Liver (tissue), 9 donors: ENCODE data around the gene CAPZB. TPM values are rescaled to one million over a fixed set of nuclear protein-coding genes. Genes with fewer than 3 reads are reported as not detected.
"Not testable (repeated sequence)": the region's sequence is repeated elsewhere in the genome, so short reads cannot be mapped to it uniquely, and the experiment has no call there.

Source experiments
- DNase-seq: peaks from one replicate; pipeline ENCODE4 v3.0.0-alpha.2; 2017; ENCODE audit warnings: low spot score
- H3K27ac ChIP-seq, 2 donors: one replicate each; pipeline ENCODE4 v1.7.0; 2013; ENCODE audit warnings: inconsistent platforms in 2 of 2, low read length in 2 of 2, control low read depth in 1 of 2, low read depth in 1 of 2, mild to moderate bottlenecking in 1 of 2
- H3K27me3 ChIP-seq, 4 donors: one replicate each; pipeline versions ENCODE4 v1.6.1 to v1.7.0; 2013; ENCODE audit warnings: low read length in 3 of 4, inconsistent platforms in 1 of 4, mild to moderate bottlenecking in 1 of 4, moderate library complexity in 1 of 4; ENCODE audit not compliant: control insufficient read depth in 4 of 4, insufficient read depth in 4 of 4
- H3K36me3 ChIP-seq, 4 donors: one replicate each; pipeline versions ENCODE4 v1.6.1 to v1.7.0; 2013; ENCODE audit warnings: low read length in 3 of 4, mild to moderate bottlenecking in 3 of 4, low read depth in 1 of 4, moderate library complexity in 1 of 4; ENCODE audit not compliant: control insufficient read depth in 4 of 4, insufficient read depth in 3 of 4
- H3K4me1 ChIP-seq, 4 donors: one replicate each; pipeline versions ENCODE4 v1.6.1 to v1.7.0; 2013; ENCODE audit warnings: low read length in 3 of 4, mild to moderate bottlenecking in 3 of 4, moderate library complexity in 1 of 4; ENCODE audit not compliant: control insufficient read depth in 4 of 4, insufficient read depth in 4 of 4
- H3K4me3 ChIP-seq, 3 donors: one replicate each; pipeline versions ENCODE4 v1.6.1 to v1.7.0; 2013; ENCODE audit warnings: low read length in 3 of 3, control low read depth in 1 of 3, low read depth in 1 of 3, mild to moderate bottlenecking in 1 of 3
- H3K9ac ChIP-seq, 2 donors: one replicate each; pipeline ENCODE4 v1.7.0; 2013; ENCODE audit warnings: low read length in 2 of 2, mild to moderate bottlenecking in 2 of 2, moderate library complexity in 2 of 2, control low read depth in 1 of 2, low read depth in 1 of 2
- H3K9me3 ChIP-seq, 4 donors: one replicate each; pipeline versions ENCODE4 v1.6.1 to v1.7.0; 2013; ENCODE audit warnings: low read length in 3 of 4; ENCODE audit not compliant: control insufficient read depth in 4 of 4
- ATF3 ChIP-seq: IDR thresholded peaks from 2 replicates; pipeline ENCODE4 v1.6.1; 2016; ENCODE audit warnings: antibody characterized with exemption
- CTCF ChIP-seq: fragments of 150-350 bp; IDR thresholded peaks from 2 replicates; pipeline ENCODE4 v1.5.1; 2017; ENCODE audit warnings: improper control_type of control experiment, low read depth, low read length; ENCODE audit not compliant: missing input control
- EGR1 ChIP-seq, 2 donors: IDR thresholded peaks; 2 replicates each; pipeline ENCODE4 v1.6.1; 2016 to 2018; ENCODE audit warnings: antibody characterized with exemption in 2 of 2, low read depth in 2 of 2
- FOXA1 ChIP-seq: IDR thresholded peaks from 2 replicates; pipeline ENCODE4 v1.6.1; 2016; ENCODE audit warnings: antibody characterized with exemption
- FOXA2 ChIP-seq: IDR thresholded peaks from 2 replicates; pipeline ENCODE4 v1.6.1; 2016; ENCODE audit warnings: antibody characterized with exemption
- GABPA ChIP-seq, 2 donors: IDR thresholded peaks in 1 of 2; conservative IDR thresholded peaks in 1 of 2; 2 replicates each; pipeline ENCODE4 v1.6.1; 2016; ENCODE audit warnings: antibody characterized with exemption in 2 of 2, mild to moderate bottlenecking in 1 of 2, moderate library complexity in 1 of 2
- HNF4A ChIP-seq, 2 donors: conservative IDR thresholded peaks; 2 replicates each; pipeline ENCODE4 v1.6.1; 2016; ENCODE audit warnings: antibody characterized with exemption in 2 of 2, mild to moderate bottlenecking in 2 of 2
- HNF4G ChIP-seq: IDR thresholded peaks from 2 replicates; pipeline ENCODE4 v1.6.1; 2016; ENCODE audit warnings: antibody characterized with exemption
- JUND ChIP-seq, 2 donors: IDR thresholded peaks; 2 replicates each; pipeline ENCODE4 v1.6.1; 2016; ENCODE audit warnings: antibody characterized with exemption in 2 of 2
- MAX ChIP-seq: IDR thresholded peaks from 2 replicates; pipeline ENCODE4 v1.6.1; 2016; ENCODE audit warnings: antibody characterized with exemption
- NR2F2 ChIP-seq: IDR thresholded peaks from 2 replicates; pipeline ENCODE4 v1.6.1; 2016; ENCODE audit warnings: antibody characterized with exemption
- RAD21 ChIP-seq, 2 donors: IDR thresholded peaks; 2 replicates each; pipeline ENCODE4 v1.6.1; 2016; ENCODE audit warnings: antibody characterized with exemption in 2 of 2, mild to moderate bottlenecking in 2 of 2
- REST ChIP-seq: IDR thresholded peaks from 2 replicates; pipeline ENCODE4 v1.6.1; 2016; ENCODE audit warnings: antibody characterized with exemption, mild to moderate bottlenecking
- RXRA ChIP-seq, 2 donors: IDR thresholded peaks; 2 replicates each; pipeline ENCODE4 v1.6.1; 2017 to 2018; ENCODE audit warnings: antibody characterized with exemption in 2 of 2, mild to moderate bottlenecking in 1 of 2
- SP1 ChIP-seq: IDR thresholded peaks from 2 replicates; pipeline ENCODE4 v1.6.1; 2018; ENCODE audit warnings: antibody characterized with exemption, mild to moderate bottlenecking
- TAF1 ChIP-seq: conservative IDR thresholded peaks from 2 replicates; pipeline ENCODE4 v1.6.1; 2016; ENCODE audit warnings: antibody characterized with exemption, mild to moderate bottlenecking
- YY1 ChIP-seq: IDR thresholded peaks from 2 replicates; pipeline ENCODE4 v1.6.1; 2016; ENCODE audit warnings: antibody characterized with exemption, mild to moderate bottlenecking
- ZBTB33 ChIP-seq: IDR thresholded peaks from 2 replicates; pipeline ENCODE4 v1.6.1; 2016; ENCODE audit warnings: antibody characterized with exemption
- WGBS: extraction: QIAGEN DNeasy Blood & Tissue Kit; methylation state at CpG from one replicate; pipeline ENCODE4 v1.1.7; 2013; 5-methylcytosine and 5-hydroxymethylcytosine counted together
- polyA plus RNA-seq, 2 donors: library from polyadenylated mRNA; stranded (reverse) in 1 of 2; unstranded in 1 of 2; fragments of 200-250 nt in 1 of 2; fragments of >200 nt in 1 of 2; fragmentation: Nextera tagmentation in 1 of 2; extraction: Ambion mirVana in 1 of 2; gene quantifications; one replicate each; pipeline versions ENCODE4 v1.2.1 to v1.2.3, GENCODE V29; 2013 to 2015
- total RNA-seq, 2 donors: library from RNA; depleted of rRNA; stranded (reverse); fragments of >200 nt; gene quantifications; one replicate each; pipeline ENCODE4 v1.2.3, GENCODE V29; 2014
- donor health status: healthy.
- donor health status: healthy.
- donor health status: healthy.
- donor health status: healthy.
- donor health status: healthy.

CAPZB gene
- total and polyA plus RNA-seq, 4 donors = 38.3 to 98.9 (median 51.1) TPM

- H3K4me1 ChIP-seq = peaks cover 0 to 9% (median 1%) of the 10 kb centered on the region in 4 donors
Observed at GRCh38 chr1:19504796-19505692, 19.7 kb upstream of the CAPZB start.

GRCh38 chr1:19502284-19502683 is 16.9 kb upstream of the CAPZB start:
- H3K9me3 ChIP-seq, H3K4me1 ChIP-seq, H3K9ac ChIP-seq, H3K27ac ChIP-seq, H3K27me3 ChIP-seq, DNase-seq, H3K4me3 ChIP-seq, H3K36me3 ChIP-seq: not testable (repeated sequence)
- 82% methylated on average over 6 of the region's 6 CpGs for WGBS

More at GRCh38 chr1:19504796-19505692, 19.7 kb upstream of the CAPZB start:
- Histone ChIP-seq H3K9me3 (no peaks in the 10 kb centered on the region), H3K27ac (peak overlapping the region; percentile 61 to 63), H3K4me3 (no peak overlapping the region), H3K27me3 (no peaks in the 10 kb centered on the region), H3K9ac (no peak overlapping the region), H3K36me3 (no peaks in the 10 kb centered on the region)
- TF ChIP-seq FOXA2 = no peak
- TF ChIP-seq TAF1 = no peak
- peak; percentile 23 to 37 for TF ChIP-seq RXRA (IDR thresholded peaks at IDR 0.05)
- no peak for TF ChIP-seq CTCF
- TF ChIP-seq ZBTB33 = no peak
- peak; percentile 33 for TF ChIP-seq SP1
- TF ChIP-seq HNF4A (conservative IDR thresholded peaks at IDR 0.05) = peak in 1 of 2 donors; percentile 27
- no peak for TF ChIP-seq FOXA1
- TF ChIP-seq EGR1 (IDR thresholded peaks at IDR 0.05; ENCODE audit: low read depth in 2 of 2) = peak in 1 of 2 donors; percentile 6
- no peak for TF ChIP-seq ATF3
- peak; percentile 21 to 64 for TF ChIP-seq JUND (IDR thresholded peaks at IDR 0.05)
- no peak for TF ChIP-seq MAX
- TF ChIP-seq RAD21 (IDR thresholded peaks at IDR 0.05) = peak in 1 of 2 donors; percentile 11
- no peak for TF ChIP-seq GABPA (IDR thresholded peaks at IDR 0.05 in 1 of 2, conservative IDR thresholded peaks at IDR 0.05 in 1 of 2)
- TF ChIP-seq REST = no peak
- peak; percentile 96 for TF ChIP-seq NR2F2
- no peak for TF ChIP-seq HNF4G
- TF ChIP-seq YY1 = no peak
- WGBS = 39% methylated on average over 6 of the region's 6 CpGs
- no peak for DNase-seq

GRCh38 chr1:19499887-19500286 is 14.5 kb upstream of the CAPZB start:
- not testable (repeated sequence) for H3K9ac ChIP-seq, H3K27ac ChIP-seq, H3K27me3 ChIP-seq, DNase-seq, H3K9me3 ChIP-seq, H3K36me3 ChIP-seq, H3K4me1 ChIP-seq, H3K4me3 ChIP-seq
- 90% methylated on average over 2 of the region's 2 CpGs for WGBS
